ENCODE measurements around the gene PRKCD. TPM values are rescaled to one million over a fixed set of nuclear protein-coding genes. Genes with fewer than 3 reads are reported as not detected.

PRKCD gene
- total and polyA plus RNA-seq, 9 of the 15 experiments (the other 6 are each of a cell fraction or from before 2014, with no cell fraction given) = 2.5 to 19.5 (median 6.1) TPM

DNA sequence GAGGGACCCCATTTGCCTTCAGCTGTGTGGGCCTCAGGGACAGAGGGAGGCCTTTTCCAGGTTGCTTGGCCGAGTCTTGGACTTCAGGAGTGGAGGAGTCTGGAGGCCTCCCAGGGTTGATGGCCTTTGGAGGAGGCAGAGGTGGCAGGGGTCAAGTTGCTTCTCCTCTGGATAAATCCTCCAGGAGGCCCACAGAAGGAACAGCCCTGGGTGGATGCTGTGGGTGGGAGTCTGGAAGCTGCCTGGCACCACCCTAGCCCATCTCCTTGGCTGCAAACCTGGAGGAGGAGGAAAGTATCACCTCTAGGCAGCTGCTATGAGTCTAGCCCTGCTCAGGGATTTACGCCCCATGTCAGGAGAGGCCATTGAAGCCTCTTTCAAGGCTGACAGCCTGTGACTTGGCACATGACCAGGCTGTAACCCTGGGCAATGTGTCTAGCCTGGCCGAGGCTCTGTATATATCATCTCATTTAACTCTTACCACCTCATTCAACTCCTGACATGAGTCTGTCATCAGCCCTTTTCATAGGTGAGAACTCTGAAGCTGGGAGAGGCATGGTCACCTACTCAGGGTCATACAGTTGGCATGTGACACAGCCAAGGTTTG lies 2.9 kb upstream of the PRKCD start (continued):
- TF ChIP-seq GABPB2 (CRISPR knock-in tag; conservative IDR thresholded peaks at IDR 0.05) (no peak), JUN (IDR thresholded peaks at IDR 0.05; ENCODE audit: borderline replicate concordance, low read depth, low read length) (no peak), JUN (CRISPR knock-in tag; IDR thresholded peaks at IDR 0.05; ENCODE audit: borderline replicate concordance) (no peak)

DNA sequence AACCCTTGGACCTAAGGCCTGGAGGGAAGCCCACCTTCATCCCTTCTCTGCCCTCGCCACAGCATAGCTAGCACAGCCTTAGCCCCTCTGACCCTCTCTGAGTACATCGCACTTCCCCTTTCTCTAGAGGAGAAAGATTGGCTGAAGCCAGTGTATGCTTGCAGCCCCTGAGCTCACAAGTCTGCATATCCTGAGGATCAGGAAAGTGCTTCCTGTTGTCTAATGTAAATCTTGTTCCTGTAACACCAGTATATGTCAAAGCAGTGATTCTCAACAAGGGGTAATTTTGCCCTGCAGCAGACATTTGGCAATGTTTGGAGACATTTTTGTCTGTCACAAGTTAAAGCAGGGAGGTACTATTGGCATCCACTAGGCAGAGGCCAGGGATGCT lies 2.2 kb upstream of the PRKCD start:
- in situ Hi-C loops (cut with MboI) (no loop called here), intact Hi-C loops (cut with micrococcal nuclease) (no loop called here)
- WGBS (ENCODE audit: insufficient coverage, low coverage, missing lambda C conversion rate) = 32% methylated on average over 2 of the region's 2 CpGs
- Histone ChIP-seq H4K20me1 (replicated peaks; ENCODE audit: control insufficient read depth, insufficient read depth, low read length) (peaks cover 6% of the 10 kb centered on the region), H3K4me2 (ENCODE audit: insufficient read depth, low read length) (no peak overlapping the region), H3K27me3 (ENCODE audit: control insufficient read depth in 2 of 2, insufficient read depth in 2 of 2, low read length in 2 of 2) (peaks cover 0 to 17% of the 10 kb centered on the region in 2 experiments; a peak in 2 of 5 replicates), H3K9me1 (ENCODE audit: control insufficient read depth, insufficient read depth, low read length) (peaks cover 4% of the 10 kb centered on the region), H3K9ac (ENCODE audit: insufficient read depth in 1 of 2, low read depth in 2 of 2, low read length in 2 of 2) (no peak overlapping the region), H3K27ac (ENCODE audit: extremely low read depth, low read depth, low read length) (no peak overlapping the region), H3K36me3 (ENCODE audit: control insufficient read depth, insufficient read depth, low read length) (no peaks in the 10 kb centered on the region), H3K4me3 (no peak overlapping the region), H3K9me3 (replicated peaks; ENCODE audit: control insufficient read depth, insufficient read depth, low read depth, low read length) (no peaks in the 10 kb centered on the region), H3K4me1 (replicated peaks in 1 of 2; ENCODE audit: control insufficient read depth in 2 of 2, insufficient read depth in 2 of 2, low read length in 2 of 2) (peaks cover 13 to 43% of the 10 kb centered on the region in 2 experiments; a peak in 4 of 5 replicates), H3K79me2 (ENCODE audit: control insufficient read depth, insufficient read depth, low read length) (peaks cover 14% of the 10 kb centered on the region), H2AFZ (ENCODE audit: low read depth, low read length) (no peak overlapping the region)
- CTCF ChIA-PET (ENCODE audit: low intra/inter-chr PET ratio) = no interaction called here
- POLR2A ChIA-PET = no interaction called here
- no TSS peak for BruUV-seq (replicated peaks)
- ATAC-seq (no peak), DNase-seq (ENCODE audit: extremely low read depth in 1 of 4, low spot score in 3 of 4) (no peak), FAIRE-seq (no peak)
- TF ChIP-seq SPI1 (IDR thresholded peaks at IDR 0.05; ENCODE audit: borderline replicate concordance, low read depth, low read length) (peak; percentile 97), RFX5 (IDR thresholded peaks at IDR 0.05; ENCODE audit: low read depth, low read length) (no peak), ETV5 (CRISPR knock-in tag; IDR thresholded peaks at IDR 0.05; ENCODE audit: low read depth) (no peak), ZNF76 (CRISPR knock-in tag; IDR thresholded peaks at IDR 0.05; ENCODE audit: borderline replicate concordance) (no peak), ZFP36 (IDR thresholded peaks at IDR 0.05; ENCODE audit: low read depth, low read length, partially characterized antibody) (peak; percentile 39)
- TF ChIP-seq, protein P1, sequence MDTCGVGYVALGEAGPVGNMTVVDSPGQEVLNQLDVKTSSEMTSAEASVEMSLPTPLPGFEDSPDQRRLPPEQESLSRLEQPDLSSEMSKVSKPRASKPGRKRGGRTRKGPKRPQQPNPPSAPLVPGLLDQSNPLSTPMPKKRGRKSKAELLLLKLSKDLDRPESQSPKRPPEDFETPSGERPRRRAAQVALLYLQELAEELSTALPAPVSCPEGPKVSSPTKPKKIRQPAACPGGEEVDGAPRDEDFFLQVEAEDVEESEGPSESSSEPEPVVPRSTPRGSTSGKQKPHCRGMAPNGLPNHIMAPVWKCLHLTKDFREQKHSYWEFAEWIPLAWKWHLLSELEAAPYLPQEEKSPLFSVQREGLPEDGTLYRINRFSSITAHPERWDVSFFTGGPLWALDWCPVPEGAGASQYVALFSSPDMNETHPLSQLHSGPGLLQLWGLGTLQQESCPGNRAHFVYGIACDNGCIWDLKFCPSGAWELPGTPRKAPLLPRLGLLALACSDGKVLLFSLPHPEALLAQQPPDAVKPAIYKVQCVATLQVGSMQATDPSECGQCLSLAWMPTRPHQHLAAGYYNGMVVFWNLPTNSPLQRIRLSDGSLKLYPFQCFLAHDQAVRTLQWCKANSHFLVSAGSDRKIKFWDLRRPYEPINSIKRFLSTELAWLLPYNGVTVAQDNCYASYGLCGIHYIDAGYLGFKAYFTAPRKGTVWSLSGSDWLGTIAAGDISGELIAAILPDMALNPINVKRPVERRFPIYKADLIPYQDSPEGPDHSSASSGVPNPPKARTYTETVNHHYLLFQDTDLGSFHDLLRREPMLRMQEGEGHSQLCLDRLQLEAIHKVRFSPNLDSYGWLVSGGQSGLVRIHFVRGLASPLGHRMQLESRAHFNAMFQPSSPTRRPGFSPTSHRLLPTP (IDR thresholded peaks at IDR 0.05; ENCODE audit: borderline replicate concordance, extremely low read depth, insufficient read length) = no peak
- TF ChIP-seq, protein P2, sequence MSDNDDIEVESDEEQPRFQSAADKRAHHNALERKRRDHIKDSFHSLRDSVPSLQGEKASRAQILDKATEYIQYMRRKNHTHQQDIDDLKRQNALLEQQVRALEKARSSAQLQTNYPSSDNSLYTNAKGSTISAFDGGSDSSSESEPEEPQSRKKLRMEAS (CRISPR knock-in tag; IDR thresholded peaks at IDR 0.05) = no peak
- TF ChIP-seq, protein P3, sequence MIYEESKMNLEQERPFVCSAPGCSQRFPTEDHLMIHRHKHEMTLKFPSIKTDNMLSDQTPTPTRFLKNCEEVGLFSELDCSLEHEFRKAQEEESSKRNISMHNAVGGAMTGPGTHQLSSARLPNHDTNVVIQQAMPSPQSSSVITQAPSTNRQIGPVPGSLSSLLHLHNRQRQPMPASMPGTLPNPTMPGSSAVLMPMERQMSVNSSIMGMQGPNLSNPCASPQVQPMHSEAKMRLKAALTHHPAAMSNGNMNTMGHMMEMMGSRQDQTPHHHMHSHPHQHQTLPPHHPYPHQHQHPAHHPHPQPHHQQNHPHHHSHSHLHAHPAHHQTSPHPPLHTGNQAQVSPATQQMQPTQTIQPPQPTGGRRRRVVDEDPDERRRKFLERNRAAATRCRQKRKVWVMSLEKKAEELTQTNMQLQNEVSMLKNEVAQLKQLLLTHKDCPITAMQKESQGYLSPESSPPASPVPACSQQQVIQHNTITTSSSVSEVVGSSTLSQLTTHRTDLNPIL (CRISPR knock-in tag; IDR thresholded peaks at IDR 0.05) = no peak
